HG02938 (cell line): ENCODE results near the gene RRP36.

Experiments
- ATAC-seq: cut with Tn5 transposase; IDR thresholded peaks from one replicate; pipeline ENCODE4 v1.9.1; 2021; ENCODE audit warnings: mild to moderate bottlenecking, moderate library complexity; ENCODE audit not compliant: unreplicated experiment

Gene RRP36

DNA sequence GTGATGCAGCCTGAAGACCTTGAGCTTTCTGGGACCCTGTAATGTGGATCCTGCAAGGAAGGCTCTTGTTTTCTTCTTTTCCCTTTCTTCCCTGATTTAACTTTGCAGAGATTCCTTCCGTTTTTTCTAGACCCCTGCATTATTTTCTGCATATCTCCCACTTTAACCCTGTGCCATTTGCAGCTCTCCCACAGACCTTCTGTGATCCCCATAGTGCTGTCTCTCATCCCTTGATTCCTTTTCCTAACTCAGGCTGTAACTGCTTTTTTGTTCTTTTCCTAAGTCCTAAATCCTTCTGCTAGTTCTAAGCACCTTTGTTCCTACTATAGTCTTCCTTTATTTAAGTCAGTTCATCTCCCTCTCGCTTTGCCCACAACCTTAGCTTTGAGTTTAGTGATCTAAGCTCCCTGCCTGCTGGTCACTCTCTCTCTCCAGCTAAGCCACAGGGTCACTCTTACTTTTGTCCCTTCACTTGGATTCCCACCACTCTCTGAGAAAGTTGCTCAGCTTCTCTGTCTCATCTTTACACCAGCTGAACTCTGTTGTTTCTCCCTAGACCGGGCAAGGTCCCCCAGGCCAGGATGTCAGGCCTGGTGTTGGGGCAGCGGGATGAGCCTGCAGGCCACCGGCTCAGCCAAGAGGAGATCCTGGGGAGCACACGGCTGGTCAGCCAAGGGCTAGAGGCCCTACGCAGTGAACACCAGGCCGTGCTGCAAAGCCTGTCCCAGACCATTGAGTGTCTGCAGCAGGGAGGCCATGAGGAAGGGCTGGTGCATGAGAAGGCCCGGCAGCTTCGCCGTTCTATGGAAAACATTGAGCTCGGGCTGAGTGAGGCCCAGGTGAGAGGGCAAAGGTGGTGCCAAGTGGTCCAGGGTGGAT lies 39.6 kb downstream of the RRP36 start:
- ATAC-seq, result no peak

DNA sequence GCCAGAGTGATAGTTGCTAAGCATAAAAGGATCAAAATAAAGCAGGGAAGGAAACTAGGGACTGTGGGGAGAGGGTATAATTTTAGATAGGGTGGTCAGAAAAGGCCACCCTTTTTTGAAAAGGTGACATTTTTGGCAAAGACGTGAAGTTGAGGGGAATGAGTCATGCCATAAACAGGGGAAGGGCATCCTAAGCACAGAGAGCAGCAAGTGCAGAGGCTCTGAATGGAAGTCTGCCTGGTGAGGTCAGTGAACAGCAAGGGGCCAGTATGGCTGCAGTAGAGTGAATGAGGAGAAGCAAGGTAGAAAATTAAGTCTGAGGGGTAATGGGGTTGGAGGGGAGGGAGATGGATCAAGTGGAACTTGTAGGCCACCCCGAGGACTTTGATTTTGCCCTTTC lies 40.4 kb downstream of the RRP36 start:
- ATAC-seq, result no peak

DNA sequence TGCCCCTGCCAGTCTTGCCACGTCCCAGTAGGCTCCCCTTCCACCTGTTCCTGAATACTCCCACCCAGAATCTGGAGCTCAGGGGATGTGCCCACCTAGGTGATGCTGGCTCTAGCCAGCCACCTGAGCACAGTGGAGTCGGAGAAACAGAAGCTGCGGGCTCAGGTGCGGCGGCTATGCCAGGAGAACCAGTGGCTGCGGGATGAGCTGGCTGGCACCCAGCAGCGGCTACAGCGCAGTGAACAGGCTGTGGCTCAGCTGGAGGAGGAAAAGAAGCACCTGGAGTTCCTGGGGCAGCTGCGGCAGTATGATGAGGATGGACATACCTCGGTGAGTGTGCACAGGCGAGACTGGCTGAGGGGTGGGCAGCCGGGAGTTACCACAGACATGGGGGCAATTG lies 41.4 kb downstream of the RRP36 start:
- ATAC-seq, result no peak

DNA sequence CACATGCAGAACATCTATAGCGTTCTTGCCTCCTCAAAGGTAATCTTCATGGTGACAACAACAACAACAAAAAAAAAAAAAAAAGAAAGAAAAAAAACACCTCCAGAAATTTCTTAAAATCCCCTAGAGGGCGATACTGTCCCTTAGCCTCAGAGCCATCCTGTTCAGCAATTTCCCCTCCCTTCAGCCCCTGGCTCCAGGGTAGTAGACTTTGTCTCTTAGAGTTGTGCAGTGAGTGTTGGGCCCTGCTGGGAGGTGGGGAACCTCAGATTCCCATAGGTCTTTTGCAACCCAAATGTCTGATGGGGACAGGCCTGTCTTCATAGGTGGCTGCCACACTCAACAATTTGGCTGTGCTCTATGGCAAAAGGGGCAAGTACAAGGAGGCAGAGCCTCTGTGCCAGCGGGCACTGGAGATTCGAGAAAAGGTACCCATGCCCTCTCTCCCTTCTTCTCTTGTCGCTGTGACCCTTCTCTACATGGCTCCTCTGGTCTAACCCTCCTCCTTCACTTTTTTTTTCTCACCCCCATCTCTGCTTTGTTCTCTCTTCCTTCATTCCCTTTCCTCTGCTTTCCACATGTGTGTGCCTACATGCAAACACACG lies 48.7 kb downstream of the RRP36 start:
- no peak for ATAC-seq

DNA sequence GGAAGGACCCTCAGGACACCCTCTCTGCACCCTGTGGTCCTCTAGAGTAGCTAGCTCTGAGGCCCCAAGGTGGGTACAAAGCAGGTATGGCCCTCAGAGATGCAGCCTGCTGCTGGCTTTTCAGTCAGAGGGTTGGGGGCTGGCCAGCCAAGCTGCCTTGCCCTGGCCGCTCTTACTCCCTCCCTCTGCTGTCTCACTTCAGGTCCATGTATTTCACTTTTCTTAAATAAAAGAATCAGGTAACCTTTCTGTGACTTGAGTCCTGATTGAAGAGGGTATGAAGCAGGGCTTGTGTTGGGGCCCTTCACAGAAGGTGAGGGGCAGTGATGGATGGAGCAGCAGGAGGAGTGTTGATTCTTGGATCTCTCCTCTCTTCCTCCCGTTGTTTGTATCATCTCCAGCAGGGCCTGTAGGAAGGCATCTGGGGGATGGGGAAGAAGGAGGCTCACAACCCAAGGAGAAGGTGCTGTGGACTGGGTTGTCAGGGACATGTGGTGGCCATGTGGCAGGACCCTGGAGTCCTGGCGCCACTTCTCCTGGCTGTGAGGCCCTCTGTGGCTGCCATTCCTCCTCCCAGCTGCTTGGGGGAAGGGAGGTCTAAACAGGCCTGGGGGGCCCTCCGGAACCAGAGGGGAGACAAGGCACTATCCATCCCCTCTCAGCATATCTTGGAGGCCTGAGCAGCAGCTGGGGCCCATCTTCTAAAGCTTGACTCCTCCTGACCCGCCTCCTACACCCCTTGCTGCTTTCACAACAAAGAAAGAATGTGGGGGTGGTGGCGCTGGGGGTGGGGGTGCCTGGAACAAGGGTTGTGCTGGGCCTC lies 53.6 kb downstream of the RRP36 start:
- no peak for ATAC-seq

DNA sequence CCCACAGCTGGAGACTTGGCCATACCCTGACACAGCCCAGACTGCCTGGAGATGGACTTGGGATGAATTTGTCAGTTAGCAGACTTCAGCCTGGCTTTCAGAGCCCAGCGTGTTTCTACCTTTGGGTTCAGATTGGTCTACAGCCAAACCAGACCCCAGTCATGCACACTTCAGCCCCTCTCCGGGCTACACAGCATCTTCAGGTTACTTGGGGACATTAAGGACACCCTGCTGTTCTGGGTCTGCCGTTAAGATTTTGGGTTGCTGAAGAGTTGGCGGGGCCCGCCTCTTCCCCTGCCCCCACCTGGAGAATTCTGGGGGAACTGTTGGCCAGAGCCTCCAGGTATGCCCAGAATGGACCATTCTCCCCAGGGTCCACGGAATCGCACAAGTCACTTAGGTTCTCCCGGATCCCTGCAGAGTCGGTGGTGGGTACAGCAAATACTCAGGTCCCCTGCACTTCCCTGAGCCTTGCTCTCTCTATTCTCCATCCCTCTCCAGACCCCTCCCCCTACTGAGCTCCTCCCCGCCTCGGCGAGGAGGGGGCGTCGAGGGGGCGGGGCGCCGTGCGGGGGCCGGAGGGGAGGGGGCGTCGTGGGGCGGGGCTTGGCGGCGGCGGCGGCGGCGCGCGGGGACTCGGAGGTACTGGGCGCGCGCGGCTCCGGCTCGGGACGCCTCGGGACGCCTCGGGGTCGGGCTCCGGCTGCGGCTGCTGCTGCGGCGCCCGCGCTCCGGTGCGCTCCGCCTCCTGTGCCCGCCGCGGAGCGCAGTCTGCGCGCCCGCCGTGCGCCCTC lies 54.4 kb downstream of the RRP36 start, which contains the start of gene PTK7:
TSS of gene PTK7 (plus strand) at position 645 of the 794 bp plus-strand sequence. CDS start 175 bp downstream, outside the sequence.
- no peak for ATAC-seq

DNA sequence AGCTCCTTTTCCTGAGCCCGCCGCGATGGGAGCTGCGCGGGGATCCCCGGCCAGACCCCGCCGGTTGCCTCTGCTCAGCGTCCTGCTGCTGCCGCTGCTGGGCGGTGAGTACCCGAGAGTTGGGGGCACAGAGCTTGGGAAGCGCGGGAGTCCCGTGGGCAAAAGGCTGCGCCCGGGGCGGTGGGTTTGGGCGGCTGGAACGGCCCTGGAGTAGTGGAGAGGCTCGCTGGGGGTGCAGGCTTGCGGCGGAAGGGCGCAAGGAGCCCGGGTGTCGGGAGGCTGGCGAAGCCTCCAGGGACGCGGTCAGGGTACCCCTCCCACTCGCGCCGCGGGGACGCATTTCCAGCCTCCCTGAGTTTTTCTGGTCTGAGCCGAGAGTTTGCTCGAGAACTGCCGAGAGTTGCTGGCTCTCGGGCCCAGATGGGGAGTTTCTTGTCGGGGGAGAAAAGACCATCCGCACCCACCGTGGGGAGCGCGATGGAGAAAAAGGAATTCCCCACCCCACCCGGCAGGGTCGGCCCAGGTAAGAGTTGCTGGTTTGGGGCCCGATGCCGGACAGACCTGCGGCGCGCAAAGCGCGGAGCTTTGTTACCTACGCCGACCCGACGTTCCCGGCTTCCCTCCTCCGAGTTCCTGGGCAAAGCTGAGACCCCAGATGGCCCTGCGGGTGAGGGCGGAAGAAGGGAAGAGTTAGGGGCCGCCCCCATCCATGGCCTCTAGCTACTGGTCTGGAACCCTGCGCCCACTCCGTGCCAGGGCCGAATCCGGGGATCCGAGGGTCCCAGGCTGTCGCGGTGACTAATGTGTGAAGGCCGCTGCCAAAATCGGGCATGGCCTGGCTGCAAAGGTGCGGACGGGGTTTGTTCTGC lies 55.3 kb downstream of the RRP36 start:
- ATAC-seq, result no peak

DNA sequence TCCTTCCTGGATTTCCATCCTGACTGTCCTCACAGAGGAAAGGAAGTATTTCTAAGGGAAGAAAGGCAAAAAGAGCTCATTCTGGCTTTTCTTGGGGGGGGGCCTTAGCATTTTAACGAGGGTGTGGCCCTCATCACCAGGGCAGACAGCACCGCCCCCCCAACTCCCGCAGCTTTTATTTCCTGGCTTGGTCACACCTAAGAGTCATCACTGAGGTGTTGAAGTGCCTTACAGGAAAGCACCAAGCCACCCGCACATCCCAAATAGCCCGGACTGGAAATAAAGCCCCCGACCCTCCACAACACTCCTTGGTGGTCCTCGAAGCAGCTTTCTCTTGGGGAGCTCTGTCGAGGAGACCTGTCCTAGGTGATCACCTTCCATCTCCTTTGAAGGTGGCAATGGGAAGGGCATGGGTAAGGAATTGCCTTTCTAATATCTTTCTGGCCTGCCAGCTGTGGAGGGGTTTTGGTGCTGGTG lies 55.9 kb downstream of the RRP36 start:
- no peak for ATAC-seq

DNA sequence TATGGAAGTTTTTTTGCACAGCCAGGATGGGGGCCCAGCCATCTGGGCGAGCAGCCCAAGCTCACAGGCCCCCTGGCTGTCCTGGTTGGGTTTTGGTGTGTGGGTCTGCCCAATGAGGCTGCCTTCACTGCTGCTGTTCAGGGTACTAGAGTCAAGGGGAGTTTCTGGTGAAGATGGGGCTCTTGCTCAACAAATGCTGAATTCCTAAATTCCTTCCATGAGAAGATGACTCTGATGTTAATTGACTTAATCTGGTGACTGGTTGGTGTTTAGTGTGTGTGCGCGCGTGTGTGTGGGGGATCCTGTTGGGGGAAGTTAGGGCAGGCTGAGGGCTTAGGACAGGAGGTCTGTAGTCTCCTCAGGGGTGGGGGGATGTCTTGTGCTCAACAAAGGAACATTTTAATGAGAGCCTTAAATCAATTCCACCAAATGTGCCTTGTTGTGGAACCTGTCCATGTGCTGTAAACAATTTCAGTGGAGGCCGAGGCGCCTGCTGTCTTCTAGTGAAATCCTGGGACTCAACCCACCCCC lies 56.6 kb downstream of the RRP36 start:
- ATAC-seq, result no peak

DNA sequence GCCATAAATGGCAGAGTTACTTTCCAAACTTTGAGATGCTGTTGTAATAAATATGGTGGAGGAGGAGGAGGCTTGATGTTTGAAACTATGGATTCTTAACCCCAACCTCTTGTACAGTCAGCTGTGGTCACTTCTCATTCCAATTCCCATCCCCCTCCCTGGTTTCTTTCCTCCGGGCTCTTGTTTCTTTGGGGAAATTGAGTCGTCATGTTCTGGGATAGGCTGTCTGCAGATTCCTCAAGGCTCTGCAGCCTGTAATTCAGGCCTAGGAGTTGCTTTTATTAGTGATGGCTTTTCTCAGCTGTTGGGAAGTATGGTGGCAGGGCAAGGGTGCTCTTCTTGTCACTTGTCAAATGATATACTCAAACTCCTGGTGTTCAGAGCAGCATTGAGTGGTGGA lies 57.3 kb downstream of the RRP36 start:
- ATAC-seq, result no peak
